ENCODE data around the gene DPYD.

Gene DPYD

GRCh38 chr1:97414682-97415312 lies 506.0 kb downstream of the DPYD start:
- no peak for DNase-seq

GRCh38 chr1:97412737-97413136 lies 508.1 kb downstream of the DPYD start:
- DNase-seq: no peak

- no peak for DNase-seq
Observed at GRCh38 chr1:97412166-97412565, 508.7 kb downstream of the DPYD start.

- no peak for DNase-seq
Observed at GRCh38 chr1:97396463-97396862, 524.4 kb downstream of the DPYD start.

- no peak for DNase-seq
Observed at GRCh38 chr1:97392701-97393100, 528.1 kb downstream of the DPYD start.

GRCh38 chr1:97385536-97386277 lies 535.1 kb downstream of the DPYD start:
- no peak for DNase-seq

GRCh38 chr1:97384294-97384968 lies 536.4 kb downstream of the DPYD start:
- no peak for DNase-seq

GRCh38 chr1:97383797-97384196 lies 537.0 kb downstream of the DPYD start:
- no peak for DNase-seq

GRCh38 chr1:97382206-97382605 lies 538.6 kb downstream of the DPYD start:
- no peak for DNase-seq

- no peak for DNase-seq
Observed at GRCh38 chr1:97379387-97380075, 541.3 kb downstream of the DPYD start.

GRCh38 chr1:97378596-97378995 lies 542.2 kb downstream of the DPYD start:
- DNase-seq: no peak

- no peak for DNase-seq
Observed at GRCh38 chr1:97377432-97378034, 543.3 kb downstream of the DPYD start.

GRCh38 chr1:97373000-97373399 lies 547.8 kb downstream of the DPYD start:
- no peak for DNase-seq

- no peak for DNase-seq
Observed at GRCh38 chr1:97372531-97372930, 548.3 kb downstream of the DPYD start.

GRCh38 chr1:97368296-97368695 lies 552.5 kb downstream of the DPYD start:
- DNase-seq: no peak

- DNase-seq: no peak
Observed at GRCh38 chr1:97366984-97367383, 553.9 kb downstream of the DPYD start.

- no peak for DNase-seq
Observed at GRCh38 chr1:97365026-97365425, 555.8 kb downstream of the DPYD start.

GRCh38 chr1:97364086-97364485 lies 556.7 kb downstream of the DPYD start:
- DNase-seq: no peak

- no peak for DNase-seq
Observed at GRCh38 chr1:97356309-97356708, 564.5 kb downstream of the DPYD start.

GRCh38 chr1:97352936-97353382 lies 567.9 kb downstream of the DPYD start:
- DNase-seq: no peak

- no peak for DNase-seq
Observed at GRCh38 chr1:97351846-97352245, 569.0 kb downstream of the DPYD start.

GRCh38 chr1:97350662-97351061 lies 570.2 kb downstream of the DPYD start:
- DNase-seq: no peak

GRCh38 chr1:97350241-97350640 lies 570.6 kb downstream of the DPYD start:
- DNase-seq: no peak

Measured in activated CD4-positive, alpha-beta T cell treated with anti-CD3 and anti-CD28 coated beads, Interleukin-2, Interleukin-6, amounts not matched to agents 100 ng/mL and 50 ng/mL, durations not matched to agents 16 hours and 8 hours (primary cell).